PC-3 (cell line): ENCODE results near the gene ABLIM2.

ENCODE experiments used
- EZH2 ChIP-seq: fragments of 300-600 bp; sonication (generic); IDR thresholded peaks from one replicate; pipeline ENCODE4 v1.6.1; 2017; ENCODE audit warnings: antibody characterized with exemption, mild to moderate bottlenecking, low read length; ENCODE audit not compliant: unreplicated experiment
- EZH2phosphoT487 ChIP-seq: fragments of 300-600 bp; sonication (generic); IDR thresholded peaks from 2 replicates; pipeline ENCODE4 v1.6.1; 2018; ENCODE audit warnings: mild to moderate bottlenecking, antibody characterized with exemption, low read length, borderline replicate concordance
- TF ChIP-seq, protein P1 (sequence below): fragments of 300-600 bp; sonication (generic); conservative IDR thresholded peaks from 2 replicates; pipeline ENCODE4 v1.5.1; 2017; ENCODE audit warnings: antibody characterized with exemption, low read depth, mild to moderate bottlenecking, low read length

- TF ChIP-seq, protein P1, sequence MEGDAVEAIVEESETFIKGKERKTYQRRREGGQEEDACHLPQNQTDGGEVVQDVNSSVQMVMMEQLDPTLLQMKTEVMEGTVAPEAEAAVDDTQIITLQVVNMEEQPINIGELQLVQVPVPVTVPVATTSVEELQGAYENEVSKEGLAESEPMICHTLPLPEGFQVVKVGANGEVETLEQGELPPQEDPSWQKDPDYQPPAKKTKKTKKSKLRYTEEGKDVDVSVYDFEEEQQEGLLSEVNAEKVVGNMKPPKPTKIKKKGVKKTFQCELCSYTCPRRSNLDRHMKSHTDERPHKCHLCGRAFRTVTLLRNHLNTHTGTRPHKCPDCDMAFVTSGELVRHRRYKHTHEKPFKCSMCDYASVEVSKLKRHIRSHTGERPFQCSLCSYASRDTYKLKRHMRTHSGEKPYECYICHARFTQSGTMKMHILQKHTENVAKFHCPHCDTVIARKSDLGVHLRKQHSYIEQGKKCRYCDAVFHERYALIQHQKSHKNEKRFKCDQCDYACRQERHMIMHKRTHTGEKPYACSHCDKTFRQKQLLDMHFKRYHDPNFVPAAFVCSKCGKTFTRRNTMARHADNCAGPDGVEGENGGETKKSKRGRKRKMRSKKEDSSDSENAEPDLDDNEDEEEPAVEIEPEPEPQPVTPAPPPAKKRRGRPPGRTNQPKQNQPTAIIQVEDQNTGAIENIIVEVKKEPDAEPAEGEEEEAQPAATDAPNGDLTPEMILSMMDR, result no peak
- no peak for TF ChIP-seq EZH2
- TF ChIP-seq EZH2phosphoT487, result no peak
Measured at GRCh38 chr4:8201321-8201781, 42.7 kb upstream of the ABLIM2 start.
